Nucleus accumbens (tissue), 56 donors: Measurements from ENCODE around the gene ABCA7.
A peak's percentile ranks its signal among the peaks of the same experiment; 100 is the strongest.

Experiments used
- DNase-seq, 56 donors: peaks; one replicate each; lab custom pipeline; 2025; lab: John Stamatoyannopoulos, UW

Gene ABCA7

DNA sequence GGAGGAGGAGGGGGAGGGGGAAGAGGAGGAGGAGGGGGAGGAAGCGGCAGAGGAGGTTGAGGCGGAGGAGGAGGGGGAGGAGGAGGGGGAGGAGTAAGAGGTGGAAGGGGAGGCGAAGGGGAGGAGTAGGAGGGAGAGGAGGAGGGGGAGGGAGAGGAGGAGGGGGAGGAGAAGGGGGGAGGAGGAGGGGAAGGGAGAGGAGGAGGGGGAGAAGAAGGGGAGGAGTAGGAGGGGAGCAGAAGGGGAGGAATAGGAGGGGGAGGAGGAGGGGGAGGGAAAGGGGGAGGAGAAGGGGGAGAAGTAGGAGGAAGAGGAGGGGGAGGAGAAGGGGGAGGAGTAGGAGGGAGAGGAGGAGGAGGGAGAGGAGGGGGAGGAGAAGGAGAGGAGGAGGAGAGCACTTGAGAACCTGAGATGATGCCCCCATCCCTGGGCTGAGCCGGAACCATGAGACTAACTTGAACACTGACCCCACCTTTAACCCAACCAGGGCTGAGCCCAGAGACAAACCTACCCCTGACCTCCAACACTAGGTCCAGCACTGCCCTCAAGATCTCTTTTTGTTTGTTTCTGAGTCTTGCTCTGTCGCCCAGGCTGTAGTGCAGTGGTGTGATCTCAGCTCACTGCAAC lies 12.6 kb downstream of the ABCA7 start:
- DNase-seq, result no peak

GRCh38 chr19:1053176-1054101 lies 13.5 kb downstream of the ABCA7 start:
- no peak for DNase-seq

- no peak for DNase-seq
These were observed 14.5 kb downstream of the ABCA7 start for GRCh38 chr19:1054102-1055027.

GRCh38 chr19:1055028-1055425 lies 15.1 kb downstream of the ABCA7 start:
- DNase-seq, result no peak

- DNase-seq, result no peak
These were observed 16.1 kb downstream of the ABCA7 start for GRCh38 chr19:1055886-1056620.

DNA sequence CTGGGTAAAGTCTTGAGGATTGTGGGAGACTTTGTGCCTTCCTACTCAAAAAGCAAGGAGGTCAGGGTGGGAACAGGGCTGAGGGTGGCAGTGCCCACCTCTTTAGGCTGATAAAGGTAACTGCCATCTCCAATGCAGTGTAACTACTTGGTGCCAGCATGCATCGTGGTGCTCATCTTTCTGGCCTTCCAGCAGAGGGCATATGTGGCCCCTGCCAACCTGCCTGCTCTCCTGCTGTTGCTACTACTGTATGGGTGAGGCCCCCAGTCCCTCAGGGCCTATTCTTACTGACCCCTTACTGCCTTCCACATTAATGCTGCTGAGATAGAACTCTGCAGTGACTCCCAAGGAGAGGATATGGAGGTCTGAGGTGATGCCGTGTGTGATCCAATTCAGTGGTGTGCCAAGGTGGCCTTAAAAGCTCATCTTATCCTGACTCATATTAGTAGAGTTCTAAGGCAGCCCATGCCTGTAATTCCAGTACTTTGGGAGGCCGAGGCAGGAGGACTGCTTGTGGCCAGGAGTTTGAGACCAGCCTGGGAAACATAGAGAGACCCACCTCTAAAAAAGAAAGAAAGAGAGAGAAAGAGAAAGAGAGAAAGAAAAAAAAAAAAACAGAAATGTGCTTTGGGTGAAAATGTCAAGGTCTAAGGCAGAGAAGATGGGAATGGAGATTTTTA lies 17.4 kb downstream of the ABCA7 start:
- DNase-seq, result no peak

DNA sequence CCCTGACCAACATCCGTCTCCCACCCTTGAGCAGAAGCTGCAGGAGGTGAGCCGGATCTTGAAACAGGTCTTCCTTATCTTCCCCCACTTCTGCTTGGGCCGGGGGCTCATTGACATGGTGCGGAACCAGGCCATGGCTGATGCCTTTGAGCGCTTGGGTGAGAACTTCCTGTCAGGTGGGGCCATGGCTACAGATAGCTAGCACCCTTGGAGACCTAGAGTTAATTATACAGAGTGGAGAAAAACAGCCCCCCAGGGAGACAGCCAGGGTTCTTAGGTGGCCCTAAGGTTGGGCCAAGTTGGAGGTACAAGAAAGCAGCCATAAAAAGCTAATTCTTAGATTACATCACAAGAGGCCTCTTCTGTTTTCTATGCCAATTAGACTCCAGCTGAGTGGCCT lies 18.2 kb downstream of the ABCA7 start:
- DNase-seq, result no peak

- DNase-seq, result no peak
These were observed 20.8 kb downstream of the ABCA7 start for GRCh38 chr19:1060689-1061088.

DNA sequence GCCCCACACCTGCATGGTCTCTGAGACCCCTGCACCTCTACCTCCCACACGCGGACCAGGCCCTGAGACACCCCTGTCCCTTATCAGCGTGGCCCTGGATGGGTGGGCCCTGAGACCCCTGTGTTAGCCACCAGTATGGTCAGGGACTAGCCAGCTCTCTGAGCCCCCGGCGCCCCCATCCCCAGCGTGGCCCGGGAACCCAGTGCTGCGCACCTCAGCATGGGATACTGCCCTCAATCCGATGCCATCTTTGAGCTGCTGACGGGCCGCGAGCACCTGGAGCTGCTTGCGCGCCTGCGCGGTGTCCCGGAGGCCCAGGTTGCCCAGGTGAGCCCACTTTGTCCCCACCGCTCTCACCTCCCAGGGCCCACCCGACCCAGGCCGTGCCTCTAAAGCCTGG lies 22.1 kb downstream of the ABCA7 start:
- DNase-seq, result no peak

DNA sequence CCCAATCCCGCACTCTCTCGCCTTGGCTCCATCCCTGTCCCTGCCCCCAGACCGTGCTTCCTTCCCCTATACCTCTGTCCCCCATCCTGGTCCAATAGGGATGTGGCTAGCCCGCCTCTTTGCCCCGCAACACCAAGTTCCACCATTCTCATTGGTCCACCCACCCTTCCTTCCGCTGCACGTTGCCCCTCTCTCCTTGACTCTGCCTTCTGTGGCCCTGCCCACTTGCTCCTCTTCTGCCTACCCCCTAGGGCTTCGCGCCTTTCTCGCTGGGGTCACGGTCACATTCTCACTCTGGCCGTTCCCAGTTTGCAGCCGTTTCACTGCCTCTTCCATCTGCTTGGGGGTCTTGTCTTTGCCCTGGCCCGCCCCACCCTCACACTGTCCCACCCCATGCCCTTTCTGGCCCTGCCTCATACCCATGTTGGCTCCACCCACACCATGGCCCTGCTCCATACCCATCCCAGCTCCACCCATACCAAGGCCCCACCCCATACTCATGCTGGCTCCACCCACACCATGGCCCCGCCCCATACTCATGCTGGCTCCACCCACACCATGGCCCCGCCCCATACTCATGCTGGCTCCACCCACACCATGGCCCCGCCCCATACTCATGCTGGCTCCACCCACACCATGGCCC lies 22.6 kb downstream of the ABCA7 start:
- no peak for DNase-seq

GRCh38 chr19:1063030-1063908 lies 23.4 kb downstream of the ABCA7 start:
- DNase-seq, result peak in 1 of 56 donors; percentile 43

DNA sequence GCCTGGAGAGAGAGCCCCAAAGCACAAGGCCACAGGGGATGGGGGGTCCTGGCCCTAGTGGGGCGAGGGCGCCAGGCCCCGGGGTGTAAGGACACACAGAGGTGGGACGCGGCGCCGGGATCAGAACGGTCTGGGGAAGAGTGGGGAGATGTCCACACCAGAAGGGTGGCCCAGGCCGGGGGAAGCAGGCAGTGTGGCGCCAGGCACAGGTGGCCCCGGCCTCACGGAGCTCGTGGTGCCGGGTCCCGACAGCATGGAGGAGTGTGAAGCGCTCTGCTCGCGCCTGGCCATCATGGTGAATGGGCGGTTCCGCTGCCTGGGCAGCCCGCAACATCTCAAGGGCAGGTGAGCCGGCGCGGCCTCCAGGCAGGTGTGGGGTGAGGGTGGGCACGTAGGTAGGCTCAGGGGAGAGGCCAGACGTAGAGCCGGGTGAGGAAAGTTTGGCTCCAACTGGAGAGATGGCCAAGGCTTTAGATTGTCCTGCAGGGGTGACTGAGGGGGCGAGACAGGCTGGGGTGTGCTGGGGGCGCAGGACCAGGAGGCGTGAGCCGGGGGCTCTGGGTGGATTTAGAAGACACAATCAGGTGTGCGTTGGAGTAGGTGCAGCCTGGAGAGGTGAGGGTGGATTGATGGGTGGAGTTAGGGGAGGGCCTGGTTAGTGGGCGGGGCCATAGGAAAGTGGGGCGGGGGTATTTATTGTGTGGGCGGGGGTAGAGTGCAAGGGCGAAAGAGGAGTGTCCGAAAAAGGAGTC lies 24.2 kb downstream of the ABCA7 start:
- DNase-seq, result no peak

GRCh38 chr19:1064661-1065605 lies 25.0 kb downstream of the ABCA7 start:
- DNase-seq, result peak in 8 of 56 donors; percentile 5 to 38 (median 18)

DNA sequence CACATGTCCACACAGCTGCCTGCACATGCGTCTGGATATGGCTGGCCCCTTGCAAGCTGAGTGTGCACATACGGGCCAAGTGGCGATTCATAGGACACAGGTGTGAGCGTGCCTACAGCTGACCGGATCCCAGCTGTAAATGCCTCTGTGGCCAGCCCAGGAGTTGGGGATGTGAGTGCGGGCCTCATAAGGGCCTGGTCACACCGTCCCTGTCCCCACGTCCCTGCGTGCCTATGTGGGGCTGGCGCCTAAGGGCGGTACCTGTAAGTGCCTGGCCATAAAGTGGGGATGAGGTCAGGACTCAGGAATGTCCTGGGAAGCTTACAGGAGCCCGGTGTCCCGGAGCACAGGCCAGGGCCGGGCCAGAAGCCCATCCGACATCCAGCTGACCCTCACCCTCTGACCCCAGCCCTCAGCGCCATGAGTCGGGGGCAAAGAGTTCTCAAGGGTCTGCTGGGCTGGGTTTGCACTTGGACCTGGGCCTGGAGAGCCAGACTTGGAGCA lies 25.8 kb downstream of the ABCA7 start:
- DNase-seq, result no peak

GRCh38 chr19:1066251-1066747 lies 26.4 kb downstream of the ABCA7 start:
- no peak for DNase-seq
